GM18505 (cell line): Measurements from ENCODE around the gene NOP56.

ENCODE experiments used
- ATAC-seq: cut with Tn5 transposase; IDR thresholded peaks from one replicate; pipeline ENCODE4 v1.9.1; 2021; ENCODE audit not compliant: unreplicated experiment
- POLR2A ChIP-seq: IDR thresholded peaks from 4 replicates; pipeline ENCODE4 v1.6.1; 2011; ENCODE audit warnings: borderline replicate concordance; ENCODE audit not compliant: insufficient read depth, insufficient read length; ENCODE audit errors: extremely low read depth

Gene NOP56

DNA sequence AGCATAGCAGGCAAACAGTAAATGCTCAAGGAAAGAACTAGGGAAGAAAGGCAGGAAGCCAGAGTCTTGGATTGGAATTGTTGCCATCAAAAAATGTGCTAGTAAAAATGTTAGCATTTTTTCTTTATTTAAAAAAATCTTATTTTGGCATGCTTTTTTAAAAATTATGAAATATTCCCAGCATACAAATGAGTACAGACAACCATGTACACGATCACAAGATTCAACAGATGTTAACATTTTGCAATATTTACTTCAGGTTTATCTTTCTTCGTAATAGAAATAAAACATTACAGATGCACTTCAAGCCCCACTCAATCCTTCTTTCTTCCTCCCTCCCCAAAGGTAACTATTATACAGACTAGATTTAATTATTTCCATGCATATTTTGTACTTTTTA is 27.4 kb upstream of the NOP56 start:
- ATAC-seq, result no peak
- no peak for TF ChIP-seq POLR2A

DNA sequence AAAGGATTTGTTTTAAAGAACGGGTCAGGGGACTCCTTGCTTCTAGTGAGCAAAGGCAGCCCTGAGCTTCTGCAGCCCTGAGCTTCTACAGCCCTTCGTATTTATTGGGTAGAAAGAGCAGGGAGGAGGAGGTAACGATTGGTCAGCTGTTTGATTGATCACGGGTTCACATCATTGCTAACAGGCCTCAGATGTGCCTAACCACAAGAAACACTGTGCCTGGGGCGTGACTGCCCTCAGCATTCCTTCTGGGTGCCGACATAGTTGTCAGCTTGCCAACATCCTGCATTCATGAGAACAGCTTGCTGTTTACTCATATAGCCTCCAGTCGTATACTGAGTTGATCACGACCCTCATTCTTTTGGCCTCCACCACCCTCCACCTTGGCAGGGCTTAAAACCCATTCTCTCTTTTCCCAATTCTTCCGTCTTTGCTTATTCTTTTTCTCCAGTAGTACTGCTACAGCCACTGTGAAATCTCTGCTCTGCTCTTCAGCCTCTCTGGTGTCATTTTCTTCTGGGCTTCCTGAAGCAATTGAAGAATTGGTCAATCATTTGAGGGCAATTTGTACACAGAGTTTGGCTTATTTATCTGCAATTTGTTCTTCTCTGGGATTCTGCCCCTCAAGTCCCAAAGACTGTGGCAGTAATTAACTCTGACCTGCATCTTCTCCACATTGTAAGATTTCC is 25.4 kb upstream of the NOP56 start:
- TF ChIP-seq POLR2A, result no peak
- ATAC-seq, result no peak

DNA sequence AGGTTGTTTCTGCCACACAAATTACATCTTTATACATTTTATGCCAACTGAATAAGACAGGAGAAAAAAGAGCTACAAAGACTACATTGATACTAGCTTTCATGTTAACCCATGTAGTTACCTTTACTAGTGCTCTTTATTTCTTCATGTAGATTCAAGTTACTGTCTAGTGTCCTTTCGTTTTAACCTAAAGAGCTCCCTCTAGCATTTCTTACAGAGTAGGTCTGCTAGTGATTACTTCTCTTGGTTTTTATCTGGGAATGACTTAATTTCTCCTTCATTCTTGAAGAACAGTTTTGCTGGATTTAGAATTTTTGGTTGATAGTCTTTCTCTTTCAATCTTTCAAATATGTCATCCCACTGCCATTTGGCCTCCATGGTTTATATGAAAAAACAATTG is 21.2 kb upstream of the NOP56 start:
- TF ChIP-seq POLR2A, result no peak
- no peak for ATAC-seq

DNA sequence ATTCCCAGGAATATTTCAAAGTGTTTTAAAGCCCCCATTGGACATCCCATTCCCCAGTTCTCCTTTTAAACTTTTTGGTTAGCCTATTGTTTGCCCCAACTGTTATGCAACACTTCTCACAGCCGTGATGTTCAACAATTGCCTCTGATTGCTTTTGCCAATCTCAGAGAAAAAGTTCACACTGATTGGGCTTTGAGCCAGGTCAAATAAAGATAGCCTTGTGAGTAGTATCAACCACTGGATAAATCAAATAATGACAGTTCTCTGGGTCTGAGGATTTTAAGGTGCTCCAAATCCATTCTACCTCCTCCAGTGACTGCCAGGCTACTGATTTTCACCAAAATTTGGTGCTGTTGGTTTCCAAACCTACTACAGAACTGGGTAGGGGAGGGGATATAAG is 19.1 kb upstream of the NOP56 start:
- TF ChIP-seq POLR2A, result no peak

DNA sequence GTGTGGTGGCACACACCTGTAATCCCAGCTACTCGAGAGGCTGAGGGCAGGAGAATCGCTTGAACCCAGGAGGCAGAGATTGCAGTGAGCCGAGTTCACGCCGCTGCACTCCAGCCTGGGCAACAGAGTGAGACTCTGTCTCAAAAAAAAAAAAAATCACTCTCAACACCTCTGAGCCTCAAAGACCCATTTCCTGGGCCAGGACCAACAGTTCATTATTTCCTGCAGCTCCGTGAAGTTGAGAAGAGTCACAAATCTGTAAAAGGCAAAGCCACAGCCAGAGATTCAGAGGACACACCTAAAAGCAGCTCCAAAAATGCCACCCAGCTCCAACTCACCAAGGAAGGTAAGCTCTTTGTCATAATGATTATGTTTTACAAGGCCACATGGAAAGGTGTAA is 15.2 kb upstream of the NOP56 start:
- no peak for ATAC-seq
- TF ChIP-seq POLR2A, result no peak

More for the DNA sequence above, 19.1 kb upstream of the NOP56 start:
- ATAC-seq, result no peak

DNA sequence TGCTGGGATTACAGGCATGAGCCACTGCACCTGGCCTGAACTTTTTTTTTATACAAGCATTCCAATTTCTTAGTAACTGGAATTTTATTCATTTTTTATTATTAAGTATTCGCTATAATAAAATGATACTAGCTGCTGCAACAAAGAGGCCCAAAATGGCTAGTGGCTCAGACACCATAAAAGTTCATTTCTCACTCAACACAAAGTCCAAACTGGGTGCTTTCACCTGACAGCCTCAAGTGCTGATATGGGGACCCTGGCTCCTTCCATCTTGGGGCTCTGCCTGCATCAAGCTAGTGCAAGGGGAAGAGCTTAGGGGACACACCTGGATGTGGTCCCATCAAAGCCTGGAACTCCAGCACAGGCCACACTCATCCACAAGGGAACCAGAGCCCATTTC is 12.2 kb upstream of the NOP56 start:
- ATAC-seq, result no peak
- TF ChIP-seq POLR2A, result no peak

DNA sequence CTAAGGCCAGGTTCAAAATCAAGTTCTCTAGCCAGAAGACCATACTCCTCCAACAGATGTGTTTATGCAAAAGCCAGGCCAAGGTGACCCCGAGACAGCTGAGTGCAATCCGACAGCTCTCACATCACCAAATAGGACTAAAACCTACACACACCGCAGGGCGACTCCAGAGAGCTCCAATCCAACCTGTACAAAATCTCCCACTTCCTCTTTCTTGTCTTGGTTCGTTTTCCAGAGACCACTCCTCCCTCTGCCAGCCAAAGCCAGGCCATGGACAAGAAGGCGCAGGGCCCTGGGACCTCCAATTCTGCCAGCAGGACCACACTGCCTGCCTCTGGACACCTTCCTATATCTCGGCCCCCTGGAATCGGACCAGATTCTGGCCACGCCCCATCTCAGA is 11.5 kb upstream of the NOP56 start:
- ATAC-seq, result no peak
- TF ChIP-seq POLR2A, result no peak

DNA sequence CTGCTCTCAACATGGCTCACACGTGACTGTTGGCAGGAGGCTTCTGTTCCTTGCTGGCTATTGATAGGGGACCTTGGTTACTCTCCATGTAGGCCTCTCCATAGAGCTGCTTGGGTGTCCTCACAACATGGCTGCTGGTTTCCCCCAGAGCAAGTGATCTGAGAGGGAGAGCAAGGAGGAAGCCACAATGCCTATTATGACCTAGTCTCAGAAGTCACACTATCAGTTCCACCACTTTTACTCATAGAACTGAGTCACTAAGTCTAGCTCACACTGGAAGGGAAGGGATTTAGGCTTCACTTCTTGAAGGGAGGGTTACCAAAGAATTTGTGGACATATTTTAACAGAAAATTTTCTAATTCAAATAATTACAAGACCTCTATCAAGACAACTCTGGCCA is 8.7 kb upstream of the NOP56 start:
- TF ChIP-seq POLR2A, result no peak
- ATAC-seq, result no peak

DNA sequence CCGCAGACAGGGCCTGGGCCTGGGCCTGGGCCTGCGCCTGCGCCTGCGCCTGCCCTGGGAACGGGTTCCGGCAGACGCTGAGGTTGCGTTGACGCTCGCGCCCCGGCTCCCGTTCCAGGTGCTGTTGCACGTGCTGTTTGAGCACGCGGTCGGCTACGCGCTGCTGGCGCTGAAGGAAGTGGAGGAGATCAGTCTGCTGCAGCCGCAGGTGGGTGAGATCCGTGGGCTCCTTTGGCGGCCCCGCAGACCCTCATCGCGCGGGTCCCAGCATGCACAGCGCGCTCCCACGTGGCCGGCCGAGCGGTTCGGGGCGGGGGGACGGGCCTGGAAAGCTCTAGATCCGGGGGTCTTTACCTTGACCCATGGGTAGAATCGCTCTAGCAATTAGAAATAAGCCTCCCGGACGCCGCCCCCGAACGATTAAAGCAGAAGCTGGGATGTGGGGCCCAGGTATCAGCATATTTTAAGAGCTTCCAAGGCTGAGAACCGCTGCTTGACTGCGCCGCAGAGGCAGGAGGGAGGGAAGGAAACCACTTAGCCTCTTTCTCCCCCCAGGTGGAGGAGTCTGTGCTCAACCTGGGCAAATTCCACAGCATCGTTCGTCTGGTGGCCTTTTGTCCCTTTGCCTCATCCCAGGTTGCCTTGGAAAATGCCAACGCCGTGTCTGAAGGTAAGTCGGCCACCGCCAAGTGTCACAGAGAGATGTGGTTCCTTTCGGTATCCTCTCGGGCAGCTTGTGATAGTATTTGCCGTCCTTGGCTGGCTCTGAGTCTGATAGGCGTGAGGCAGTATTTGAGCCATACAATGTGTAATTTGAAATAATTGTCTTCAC is 508 bp downstream of the NOP56 start:
- no peak for TF ChIP-seq POLR2A
- peak; percentile 47 for ATAC-seq

DNA sequence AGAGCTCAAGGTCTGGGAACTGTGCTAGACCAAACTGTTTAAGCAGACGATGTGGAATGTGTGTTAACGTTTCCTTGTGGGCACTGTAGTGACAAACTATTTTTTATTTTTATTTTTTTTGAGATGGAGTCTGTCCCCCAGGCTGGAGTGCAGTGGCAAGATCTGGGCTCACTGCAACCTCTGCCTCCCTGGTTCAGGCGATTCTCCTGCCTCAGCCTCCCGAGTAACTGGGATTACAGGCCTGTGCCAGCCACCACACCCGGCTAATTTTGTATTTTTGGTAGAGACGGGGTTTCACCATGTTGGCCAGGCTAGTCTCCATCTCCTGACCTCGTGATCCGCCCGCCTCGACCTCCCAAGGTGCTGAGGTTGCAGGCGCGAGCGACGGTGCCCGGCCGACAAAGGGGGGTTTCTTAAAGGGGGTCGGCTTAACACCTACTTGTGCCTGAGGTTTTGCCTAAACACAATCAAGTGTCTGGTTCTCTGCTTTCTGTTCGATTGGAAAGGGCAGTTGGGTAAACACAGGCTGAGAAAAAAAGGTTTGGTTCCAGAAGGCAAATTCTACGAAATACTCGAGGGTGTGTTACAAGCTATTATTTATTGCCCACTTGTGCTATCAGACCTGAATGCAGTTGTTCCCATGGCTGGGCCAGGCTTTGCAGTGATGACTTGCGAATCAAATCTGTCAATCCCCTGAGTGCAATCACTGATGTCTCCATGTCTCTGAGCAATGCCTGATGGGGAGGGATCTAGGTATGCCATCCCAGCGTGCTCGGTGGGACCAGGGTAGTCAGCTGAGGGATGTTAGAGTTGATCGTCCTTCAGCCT is 1.3 kb downstream of the NOP56 start:
- ATAC-seq, result no peak
- TF ChIP-seq POLR2A, result no peak

DNA sequence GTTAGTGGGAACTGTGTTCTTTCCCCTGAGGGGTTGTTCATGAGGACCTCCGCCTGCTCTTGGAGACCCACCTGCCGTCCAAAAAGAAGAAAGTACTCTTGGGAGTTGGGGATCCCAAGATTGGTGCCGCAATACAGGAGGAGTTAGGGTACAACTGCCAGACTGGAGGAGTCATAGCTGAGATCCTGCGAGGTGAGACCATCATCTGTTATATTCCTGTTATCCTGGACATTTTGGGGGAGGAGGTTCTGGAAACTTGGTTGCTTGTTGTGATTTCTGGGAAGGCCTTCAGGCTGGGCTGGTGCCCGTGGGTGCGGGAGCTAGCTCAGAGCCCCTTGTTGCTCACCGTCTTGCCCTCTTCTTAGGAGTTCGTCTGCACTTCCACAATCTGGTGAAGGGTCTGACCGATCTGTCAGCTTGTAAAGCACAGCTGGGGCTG is 2.0 kb downstream of the NOP56 start:
- peak; percentile 6 for TF ChIP-seq POLR2A
- ATAC-seq, result no peak

DNA sequence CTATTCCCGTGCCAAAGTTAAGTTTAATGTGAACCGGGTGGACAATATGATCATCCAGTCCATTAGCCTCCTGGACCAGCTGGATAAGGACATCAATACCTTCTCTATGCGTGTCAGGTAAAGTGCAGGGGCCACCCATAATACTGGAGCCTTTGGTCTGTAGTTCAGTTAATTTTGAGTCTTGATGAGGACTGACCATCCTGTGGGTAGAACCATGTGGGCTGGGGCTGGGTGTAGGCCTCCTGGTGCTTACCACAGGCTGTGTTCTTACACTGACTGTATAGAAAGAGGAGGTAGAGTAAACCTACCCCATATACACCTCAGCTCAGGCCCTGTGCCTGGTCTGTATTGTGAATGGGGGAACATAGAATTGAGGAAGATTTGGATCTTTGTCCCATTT is 2.4 kb downstream of the NOP56 start:
- no peak for ATAC-seq
- TF ChIP-seq POLR2A, result no peak

DNA sequence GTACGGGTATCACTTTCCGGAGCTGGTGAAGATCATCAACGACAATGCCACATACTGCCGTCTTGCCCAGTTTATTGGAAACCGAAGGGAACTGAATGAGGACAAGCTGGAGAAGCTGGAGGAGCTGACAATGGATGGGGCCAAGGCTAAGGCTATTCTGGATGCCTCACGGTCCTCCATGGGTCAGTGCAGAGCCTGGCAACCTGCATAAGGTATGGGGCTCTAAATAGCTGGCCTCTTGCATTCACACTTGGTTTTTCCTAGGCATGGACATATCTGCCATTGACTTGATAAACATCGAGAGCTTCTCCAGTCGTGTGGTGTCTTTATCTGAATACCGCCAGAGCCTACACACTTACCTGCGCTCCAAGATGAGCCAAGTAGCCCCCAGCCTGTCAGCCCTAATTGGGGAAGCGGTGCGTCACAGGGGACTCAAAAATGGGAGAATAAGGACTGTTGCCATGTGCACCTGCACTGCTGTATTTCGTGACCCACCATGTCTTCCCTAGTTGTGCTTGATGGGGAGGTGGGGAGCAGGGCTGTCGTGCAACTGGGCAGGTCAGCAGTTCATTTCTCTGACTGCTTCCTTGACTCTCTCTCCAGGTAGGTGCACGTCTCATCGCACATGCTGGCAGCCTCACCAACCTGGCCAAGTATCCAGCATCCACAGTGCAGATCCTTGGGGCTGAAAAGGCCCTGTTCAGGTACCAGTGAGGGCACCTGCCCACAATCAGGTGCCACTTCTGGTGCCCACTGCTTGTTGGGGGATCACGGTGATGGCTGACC is 3.1 kb downstream of the NOP56 start:
- ATAC-seq, result no peak
- peak; percentile 22 for TF ChIP-seq POLR2A
